A549 (cell line): ENCODE measurements around the gene C2CD3. TPM values are rescaled to one million over a fixed set of nuclear protein-coding genes. Genes with fewer than 3 reads are reported as not detected.

ENCODE experiments used
- ATAC-seq, 2 experiments: fragments of 200-7000 bp in 1 of 2; fragments of >200 bp in 1 of 2; cut with Nextera tagmentation in 1 of 2; cut with Tn5 transposase in 1 of 2; 3 replicates each; pipeline versions ENCODE4 v1.8.0 to v1.9.1; 2018 to 2020; ENCODE audit warnings: mild to moderate bottlenecking in 1 of 2, moderate library complexity in 1 of 2
- CTCF ChIA-PET: fragments of 300-600 bp; sonication (Branson Sonifier 250); formaldehyde crosslinking; extraction: SDS; loops from one replicate; lab custom pipeline; 2021; ENCODE audit warnings: antibody characterized with exemption, inconsistent platforms; lab: Yijun Ruan, JAX
- POLR2A ChIA-PET: fragments of 350-600 bp; formaldehyde crosslinking; extraction: SDS; loops from one replicate; lab custom pipeline; 2021; ENCODE audit warnings: antibody characterized with exemption, inconsistent platforms; lab: Yijun Ruan, JAX
- DNase-seq, 2 experiments: peaks; one replicate each; pipeline versions ENCODE4 v3.0.0 to v3.0.0-alpha.2; 2011 to 2016; ENCODE audit warnings: low read depth in 1 of 2, low spot score in 1 of 2
- FAIRE-seq: peaks from 2 replicates; lab custom pipeline; 2011; peaks lifted over from hg19 to GRCh38; lab: Jason Lieb, UNC
- H3K27ac ChIP-seq, 2 experiments: fragments of >200 bp; sonication (Bioruptor Twin); formaldehyde crosslinking; 3 replicates each; pipeline ENCODE4 v1.5.1; 2016 to 2017
- H3K4me1 ChIP-seq: fragments of >200 bp; sonication (Bioruptor Twin); formaldehyde crosslinking; 3 replicates; pipeline ENCODE4 v1.6.1; 2016
- H3K4me2 ChIP-seq: fragments of >200 bp; sonication (Bioruptor Twin); formaldehyde crosslinking; 3 replicates; pipeline ENCODE4 v1.6.1; 2016
- H3K4me3 ChIP-seq: fragments of >200 bp; sonication (Bioruptor Twin); formaldehyde crosslinking; 3 replicates; pipeline ENCODE4 v1.5.1; 2016
- H3K9me3 ChIP-seq: fragments of >200 bp; sonication (Bioruptor Twin); formaldehyde crosslinking; 3 replicates; pipeline ENCODE4 v1.6.1; 2016
- BHLHE40 ChIP-seq: IDR thresholded peaks from 2 replicates; pipeline ENCODE4 v1.6.1; 2012; ENCODE audit warnings: low read depth, low read length, inconsistent platforms
- CBX2 ChIP-seq: fragments of 200-600 bp; sonication (generic); IDR thresholded peaks from 2 replicates; pipeline ENCODE4 v1.6.1; 2016; ENCODE audit warnings: low read depth, mild to moderate bottlenecking, borderline replicate concordance
- CBX8 ChIP-seq: fragments of 200-600 bp; sonication (generic); IDR thresholded peaks from 2 replicates; pipeline ENCODE4 v1.6.1; 2016
- CHD2 ChIP-seq: fragments of 150-350 bp; IDR thresholded peaks from 2 replicates; pipeline ENCODE4 v1.6.1; 2014; ENCODE audit warnings: low read length; ENCODE audit not compliant: partially characterized antibody
- EHMT2 ChIP-seq: fragments of 200-600 bp; sonication (generic); IDR thresholded peaks from 2 replicates; pipeline ENCODE4 v1.6.1; 2016; ENCODE audit warnings: antibody characterized with exemption, low read depth, mild to moderate bottlenecking, moderate library complexity
- FOSL2 ChIP-seq, 2 experiments: fragments of 450-650 bp in 1 of 2; fragments of >200 bp in 1 of 2; sonication (Bioruptor Twin) in 1 of 2; formaldehyde crosslinking; IDR thresholded peaks; 2 replicates each; pipeline versions ENCODE4 v1.5.0 to v1.6.1; 2016 to 2020; ENCODE audit warnings: mild to moderate bottlenecking in 1 of 2, moderate library complexity in 1 of 2
- FOXS1 ChIP-seq: fragments of 250-450 bp; sonication (Bioruptor Pico); IDR thresholded peaks from 2 replicates; pipeline ENCODE4 v1.5.0; 2020; ENCODE audit warnings: mild to moderate bottlenecking, moderate library complexity
- GATA3 ChIP-seq: IDR thresholded peaks from 2 replicates; pipeline ENCODE4 v1.6.1; 2012; ENCODE audit warnings: borderline replicate concordance
- HDAC2 ChIP-seq: fragments of 200-600 bp; sonication (generic); IDR thresholded peaks from 2 replicates; pipeline ENCODE4 v1.6.1; 2016
- JUN ChIP-seq, 2 experiments: fragments of >200 bp; sonication (Bioruptor Twin); formaldehyde crosslinking; IDR thresholded peaks; 2 replicates in 1 of 2; 3 replicates in 1 of 2; pipeline ENCODE4 v1.6.1; 2016 to 2017
- JUNB ChIP-seq: fragments of >200 bp; sonication (Bioruptor Twin); formaldehyde crosslinking; IDR thresholded peaks from 2 replicates; pipeline ENCODE4 v1.6.1; 2016
- KDM1A ChIP-seq: fragments of 200-600 bp; sonication (generic); IDR thresholded peaks from 2 replicates; pipeline ENCODE4 v1.6.1; 2016; ENCODE audit warnings: low read depth, mild to moderate bottlenecking
- MAFK ChIP-seq: fragments of 450-650 bp; IDR thresholded peaks from 2 replicates; pipeline ENCODE4 v1.6.1; 2014; ENCODE audit not compliant: partially characterized antibody
- POLR2AphosphoS2 ChIP-seq: conservative IDR thresholded peaks from 2 replicates; pipeline ENCODE4 v1.6.1; 2012; ENCODE audit warnings: low read length, improper control_type of control experiment, inconsistent platforms
- RCOR1 ChIP-seq: fragments of 150-350 bp; IDR thresholded peaks from 2 replicates; pipeline ENCODE4 v1.6.1; 2014; ENCODE audit warnings: antibody characterized with exemption, low read length, low read depth
- REST ChIP-seq: fragments of 200-600 bp; sonication (generic); IDR thresholded peaks from 2 replicates; pipeline ENCODE4 v1.6.1; 2016; ENCODE audit warnings: antibody characterized with exemption, mild to moderate bottlenecking, moderate library complexity
- RFX5 ChIP-seq: fragments of 450-650 bp; IDR thresholded peaks from 2 replicates; pipeline ENCODE4 v1.7.1; 2014; ENCODE audit warnings: antibody characterized with exemption, mild to moderate bottlenecking, moderate library complexity
- SMC3 ChIP-seq: fragments of >200 bp; sonication (Bioruptor Twin); formaldehyde crosslinking; IDR thresholded peaks from 3 replicates; pipeline ENCODE4 v1.6.1; 2018; ENCODE audit warnings: inconsistent platforms
- SREBF2 ChIP-seq: fragments of 450-650 bp; IDR thresholded peaks from 2 replicates; pipeline ENCODE4 v1.6.1; 2014; ENCODE audit warnings: mild to moderate bottlenecking, moderate library complexity
- TP53 ChIP-seq: fragments of 250-450 bp; sonication (Bioruptor Pico); IDR thresholded peaks from 2 replicates; pipeline ENCODE4 v1.5.0; 2021; ENCODE audit warnings: mild to moderate bottlenecking, moderate library complexity
- ZFP36 ChIP-seq: fragments of 450-650 bp; IDR thresholded peaks from 2 replicates; pipeline ENCODE4 v1.6.1; 2014; ENCODE audit warnings: borderline replicate concordance; ENCODE audit not compliant: partially characterized antibody
- ZNF302 ChIP-seq: fragments of 250-450 bp; sonication (Bioruptor Pico); IDR thresholded peaks from 2 replicates; pipeline ENCODE4 v1.9.0; 2021; ENCODE audit warnings: inconsistent platforms, mild to moderate bottlenecking, moderate library complexity
- ZSCAN20 ChIP-seq: fragments of 250-450 bp; sonication (Bioruptor Pico); IDR thresholded peaks from 2 replicates; pipeline ENCODE4 v1.8.0; 2022; ENCODE audit warnings: mild to moderate bottlenecking, moderate library complexity
- WGBS: methylation state at CpG from one replicate; pipeline ENCODE4 v1.1.6; 2017; ENCODE audit errors: missing lambda C conversion rate; 5-methylcytosine and 5-hydroxymethylcytosine counted together
- polyA plus RNA-seq, 4 experiments: library from polyadenylated mRNA; depleted of rRNA in 3 of 4; stranded (reverse); fragments of >200 nt; fragmentation: RNase III in 1 of 4; extraction: RNeasy Plus Mini Kit Qiagen cat#74134 plus additional on column Dnase treatment in 1 of 4; gene quantifications; 2 replicates in 3 of 4; 3 replicates in 1 of 4; pipeline ENCODE4 v1.2.3, GENCODE V29; 2011 to 2017
- TF ChIP-seq, protein P1 (sequence below): IDR thresholded peaks from 2 replicates; pipeline ENCODE4 v1.6.1; 2012; ENCODE audit warnings: low read depth, borderline replicate concordance
- TF ChIP-seq, protein P2 (sequence below): fragments of 150-350 bp; IDR thresholded peaks from 2 replicates; pipeline ENCODE4 v1.6.1; 2014; ENCODE audit warnings: low read depth, mild to moderate bottlenecking, low read length

The C2CD3 gene
- polyA plus RNA-seq, 2 of the 4 experiments (the other 2 are of a cell fraction), result 15.2 to 19.8 TPM

- ATAC-seq, result no peak
- TF ChIP-seq HDAC2, result no peak
- no peak for TF ChIP-seq CBX8
- TF ChIP-seq ZNF302 (CRISPR knock-in tag), result no peak
- TF ChIP-seq RFX5, result no peak
- no peak for TF ChIP-seq SREBF2
- Histone ChIP-seq H3K27ac (no peak overlapping the region; a peak in 1 of 6 replicates), H3K9me3 (no peaks in the 10 kb centered on the region), H3K4me3 (no peak overlapping the region), H3K4me1 (peaks cover 53% of the 10 kb centered on the region), H3K4me2 (no peak overlapping the region)
- FAIRE-seq, result no peak
- ChIA-PET POLR2A (no interaction called here), CTCF (no interaction called here)
- DNase-seq, result no peak
- WGBS, result 94% methylated on average over 1 of the region's 1 CpG
Measured at GRCh38 chr11:74072286-74072685, 98.5 kb downstream of the C2CD3 start.

DNA sequence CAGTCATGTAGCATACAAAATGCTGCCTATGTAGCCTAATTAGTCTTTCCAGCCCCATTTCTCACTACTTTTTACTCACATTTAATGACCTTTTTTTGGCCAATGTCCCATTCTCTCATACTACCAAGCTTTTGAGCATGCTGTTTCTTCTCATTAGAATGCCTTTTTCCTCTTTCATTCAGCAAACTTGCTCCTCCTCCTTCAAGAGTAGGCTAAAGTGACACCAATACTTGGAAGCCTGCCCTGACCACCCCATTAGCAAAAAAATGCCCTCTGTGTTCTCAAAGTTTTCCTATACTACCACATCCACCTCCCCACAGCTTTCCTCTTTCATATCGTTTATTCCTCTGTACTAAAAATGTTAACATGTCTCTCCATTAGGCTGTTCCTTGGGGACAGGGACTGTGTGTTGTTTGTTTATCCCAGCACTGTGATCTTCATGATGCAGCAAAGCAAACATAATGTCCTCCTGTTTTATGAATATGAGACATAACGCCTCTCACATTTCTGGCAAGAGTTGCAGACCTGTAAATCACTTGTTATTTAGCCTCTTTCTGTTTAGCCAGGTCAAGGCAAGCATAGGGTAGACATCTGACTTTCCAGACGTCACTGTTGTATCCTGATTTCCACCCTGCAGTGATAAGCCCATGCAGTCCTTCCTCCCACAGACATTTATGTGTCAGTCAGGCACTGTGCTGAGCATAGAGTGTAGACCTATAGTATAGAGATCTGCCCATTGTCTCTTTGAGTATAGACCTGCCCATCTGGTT is 99.9 kb downstream of the C2CD3 start:
- no peak for FAIRE-seq
- peaks cover 65% of the 10 kb centered on the region for H3K4me1 ChIP-seq

GRCh38 chr11:74069146-74070046 is 101.4 kb downstream of the C2CD3 start:
- ChIA-PET POLR2A (interaction anchor here (0.5 kb wide), 1 partner anchor 151 kb away, joined by 6 read pairs; no protein-coding TSS in a partner anchor), CTCF (no interaction called here)
- peak in 1 of 2 experiments; percentile 33 for DNase-seq
- ATAC-seq, result no peak
- H3K9me3 ChIP-seq, result no peaks in the 10 kb centered on the region
- peaks cover 67% of the 10 kb centered on the region for H3K4me1 ChIP-seq
- H3K4me2 ChIP-seq, result peak overlapping the region; percentile 50
- peak overlapping the region; percentile 55 to 75 for H3K27ac ChIP-seq
- no peak for FAIRE-seq
- no peak overlapping the region for H3K4me3 ChIP-seq
- WGBS, result 72% methylated on average over 6 of the region's 6 CpGs
- TF ChIP-seq RCOR1, result no peak
- no peak for TF ChIP-seq REST
- TF ChIP-seq CHD2, result no peak
- TF ChIP-seq, protein P1, sequence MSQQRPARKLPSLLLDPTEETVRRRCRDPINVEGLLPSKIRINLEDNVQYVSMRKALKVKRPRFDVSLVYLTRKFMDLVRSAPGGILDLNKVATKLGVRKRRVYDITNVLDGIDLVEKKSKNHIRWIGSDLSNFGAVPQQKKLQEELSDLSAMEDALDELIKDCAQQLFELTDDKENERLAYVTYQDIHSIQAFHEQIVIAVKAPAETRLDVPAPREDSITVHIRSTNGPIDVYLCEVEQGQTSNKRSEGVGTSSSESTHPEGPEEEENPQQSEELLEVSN, result no peak
- no peak for TF ChIP-seq EHMT2
- TF ChIP-seq FOXS1 (CRISPR knock-in tag), result no peak
- TF ChIP-seq, protein P2, sequence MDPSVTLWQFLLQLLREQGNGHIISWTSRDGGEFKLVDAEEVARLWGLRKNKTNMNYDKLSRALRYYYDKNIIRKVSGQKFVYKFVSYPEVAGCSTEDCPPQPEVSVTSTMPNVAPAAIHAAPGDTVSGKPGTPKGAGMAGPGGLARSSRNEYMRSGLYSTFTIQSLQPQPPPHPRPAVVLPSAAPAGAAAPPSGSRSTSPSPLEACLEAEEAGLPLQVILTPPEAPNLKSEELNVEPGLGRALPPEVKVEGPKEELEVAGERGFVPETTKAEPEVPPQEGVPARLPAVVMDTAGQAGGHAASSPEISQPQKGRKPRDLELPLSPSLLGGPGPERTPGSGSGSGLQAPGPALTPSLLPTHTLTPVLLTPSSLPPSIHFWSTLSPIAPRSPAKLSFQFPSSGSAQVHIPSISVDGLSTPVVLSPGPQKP, result no peak
- TF ChIP-seq SMC3, result no peak
- no peak for TF ChIP-seq MAFK
- no peak for TF ChIP-seq CBX2
- TF ChIP-seq JUNB, result no peak
- TF ChIP-seq ZFP36, result no peak
- no peak for TF ChIP-seq JUN (IDR thresholded peaks at IDR 0.05)
- TF ChIP-seq KDM1A, result no peak
- no peak for TF ChIP-seq RFX5
- no peak for TF ChIP-seq FOSL2 (IDR thresholded peaks at IDR 0.05)
- no peak for TF ChIP-seq FOSL2 (CRISPR knock-in tag; IDR thresholded peaks at IDR 0.05)
- TF ChIP-seq TP53 (CRISPR knock-in tag), result no peak
- TF ChIP-seq BHLHE40, result no peak

More for the DNA sequence above, 99.9 kb downstream of the C2CD3 start:
- H3K4me2 ChIP-seq, result peak overlapping the region; percentile 53
- CTCF ChIA-PET, result no interaction called here
- WGBS, result 3% methylated on average over 3 of the region's 3 CpGs
- ATAC-seq, result peak in 1 of 2 experiments; percentile 81; a peak in 3 of 6 replicates
- H3K9me3 ChIP-seq, result no peaks in the 10 kb centered on the region
- H3K4me3 ChIP-seq, result no peak overlapping the region
- TF ChIP-seq GATA3, result peak; percentile 54; the same call in 1 of the 2 replicates
- no peak for TF ChIP-seq POLR2AphosphoS2
- TF ChIP-seq, protein P2, result no peak
- TF ChIP-seq ZSCAN20, result no peak
- no peak for TF ChIP-seq FOSL2 (IDR thresholded peaks at IDR 0.05)
- TF ChIP-seq FOSL2 (CRISPR knock-in tag; IDR thresholded peaks at IDR 0.05), result peak; percentile 13; the same call in 1 of the 2 replicates
- H3K27ac ChIP-seq, result peak overlapping the region; percentile 55 to 61
- peak in 1 of 2 experiments; percentile 76 for DNase-seq
- POLR2A ChIA-PET, result no interaction called here
